ENCODE measurements around the gene RALGPS2.

GRCh38 chr1:178941849-178942248 lies 216.8 kb downstream of the RALGPS2 start:
- TF ChIP-seq FOXP2 (optimal IDR thresholded peaks at IDR 0.05; ENCODE audit: control extremely low read depth, extremely low read length, insufficient read depth) (no peak), POLR2AphosphoS5 (IDR thresholded peaks at IDR 0.05; ENCODE audit: borderline replicate concordance, low read depth, low read length) (no peak), EZH2 (IDR thresholded peaks at IDR 0.05) (no peak)

All from SK-N-MC (cell line).